Left colon (tissue), 2 donors: Measurements from ENCODE around the gene TTC29. TPM values are rescaled to one million over a fixed set of nuclear protein-coding genes. Genes with fewer than 3 reads are reported as not detected.
"Not testable (repeated sequence)": the region's sequence is repeated elsewhere in the genome, so short reads cannot be mapped to it uniquely, and the experiment has no call there.

Experiments used
- ATAC-seq: fragments of 200-7000 bp; cut with Tn5 transposase; one replicate; pipeline ENCODE4 v1.9.1; 2020; ENCODE audit warnings: mild to moderate bottlenecking, moderate library complexity
- DNase-seq, 2 donors: peaks; one replicate each; pipeline ENCODE4 v3.0.0-alpha.2; 2020
- intact Hi-C, 2 donors: fragments of 100-400 bp; cut with DNase I in 1 of 2; cut with micrococcal nuclease in 1 of 2; formaldehyde crosslinking; loops; one replicate each; pipeline versions ENCODE4 v1.11.2 to v1.14.0; 2022; cut with DNase I, micrococcal nuclease
- total RNA-seq, 2 donors: library from RNA; stranded (reverse); fragmentation: NEBNext Ultra II Directional; extraction: Animal tissue kit (Norgen Biotek cat#: 25700); gene quantifications; one replicate each; pipeline ENCODE4 v1.2.1, GENCODE V29; 2021
- donor health status: DM: no; HTN: no; CAD: no.
- donor health status: DM: yes; HTN: yes; CAD: no.

Gene TTC29
- total RNA-seq, 2 donors from 2014 or later, result not detected

- no peak for ATAC-seq
- DNase-seq, result no peak
- intact Hi-C loops, result no loop called here
Observed at GRCh38 chr4:146900295-146900694, 45.4 kb downstream of the TTC29 start.

- intact Hi-C loops, result no loop called here
- ATAC-seq (no peak), DNase-seq (no peak)
Observed at GRCh38 chr4:146890301-146890700, 55.4 kb downstream of the TTC29 start.

GRCh38 chr4:146883070-146883469, 62.6 kb downstream of the TTC29 start:
- intact Hi-C loops, result no loop called here

GRCh38 chr4:146857298-146857697, 88.4 kb downstream of the TTC29 start:
- ATAC-seq (no peak), DNase-seq (no peak)
- intact Hi-C loops, result no loop called here

More at GRCh38 chr4:146883070-146883469, 62.6 kb downstream of the TTC29 start:
- DNase-seq (no peak), ATAC-seq (no peak)

GRCh38 chr4:146855761-146856160, 89.9 kb downstream of the TTC29 start:
- DNase-seq, result no peak
- no peak for ATAC-seq
- intact Hi-C loops, result no loop called here

GRCh38 chr4:146852360-146852759, 93.3 kb downstream of the TTC29 start:
- intact Hi-C loops, result no loop called here
- ATAC-seq, result no peak
- no peak for DNase-seq

- DNase-seq (no peak), ATAC-seq (no peak)
- intact Hi-C loops, result no loop called here
Observed at GRCh38 chr4:146847345-146847744, 98.3 kb downstream of the TTC29 start.

- intact Hi-C loops, result no loop called here
- DNase-seq, result no peak
- no peak for ATAC-seq
Observed at GRCh38 chr4:146846882-146847281, 98.8 kb downstream of the TTC29 start.

GRCh38 chr4:146844761-146845160, 100.9 kb downstream of the TTC29 start:
- DNase-seq, result no peak
- no peak for ATAC-seq
- intact Hi-C loops, result no loop called here

GRCh38 chr4:146842876-146843275, 102.8 kb downstream of the TTC29 start:
- intact Hi-C loops, result no loop called here
- DNase-seq, result no peak
- ATAC-seq, result no peak

- ATAC-seq, result no peak
- intact Hi-C loops, result no loop called here
- DNase-seq, result no peak
Observed at GRCh38 chr4:146840731-146841130, 104.9 kb downstream of the TTC29 start.

GRCh38 chr4:146835096-146835495, 110.6 kb downstream of the TTC29 start:
- ATAC-seq (no peak), DNase-seq (no peak)
- intact Hi-C loops, result no loop called here

- DNase-seq (no peak), ATAC-seq (no peak)
- intact Hi-C loops, result no loop called here
Observed at GRCh38 chr4:146834263-146835034, 111.2 kb downstream of the TTC29 start.

- ATAC-seq, result no peak
- intact Hi-C loops, result no loop called here
- no peak for DNase-seq
Observed at GRCh38 chr4:146833530-146833929, 112.1 kb downstream of the TTC29 start.

- DNase-seq, ATAC-seq, intact Hi-C loops: not testable (repeated sequence)
Observed at GRCh38 chr4:146822980-146823379, 122.7 kb downstream of the TTC29 start.

GRCh38 chr4:146814750-146815149, 130.9 kb downstream of the TTC29 start:
- intact Hi-C loops, result no loop called here
- no peak for DNase-seq
- ATAC-seq, result no peak

GRCh38 chr4:146795711-146796110, 150.0 kb downstream of the TTC29 start:
- intact Hi-C loops, result no loop called here
- no peak for ATAC-seq
- no peak for DNase-seq

GRCh38 chr4:146793727-146794126, 151.9 kb downstream of the TTC29 start:
- intact Hi-C loops, result no loop called here
- no peak for ATAC-seq

GRCh38 chr4:146791439-146791838, 154.2 kb downstream of the TTC29 start:
- intact Hi-C loops, result no loop called here
- ATAC-seq (no peak), DNase-seq (no peak)

More at GRCh38 chr4:146793727-146794126, 151.9 kb downstream of the TTC29 start:
- no peak for DNase-seq

GRCh38 chr4:146790515-146790914, 155.1 kb downstream of the TTC29 start:
- DNase-seq (no peak), ATAC-seq (no peak)
- intact Hi-C loops, result no loop called here

GRCh38 chr4:146787731-146788130, 157.9 kb downstream of the TTC29 start:
- intact Hi-C loops, result no loop called here
- DNase-seq (no peak), ATAC-seq (no peak)
